ENCODE results near the gene ALOX15. TPM values are rescaled to one million over a fixed set of nuclear protein-coding genes. Genes with fewer than 3 reads are reported as not detected.
"Not testable (repeated sequence)": the region's sequence is repeated elsewhere in the genome, so short reads cannot be mapped to it uniquely, and the experiment has no call there.

ALOX15 gene
- total RNA-seq, 1 donor from 2014 or later = not detected

- DNase-seq (ENCODE audit: low read depth in 2 of 2) = peak in 1 of 2 donors; percentile 26
These were observed 46.4 kb downstream of the ALOX15 start for GRCh38 chr17:4594931-4595684.

- DNase-seq (ENCODE audit: low read depth in 2 of 2) = no peak
These were observed 47.1 kb downstream of the ALOX15 start for GRCh38 chr17:4594406-4594805.

GRCh38 chr17:4593021-4593421, 48.5 kb downstream of the ALOX15 start:
- DNase-seq (ENCODE audit: low read depth in 2 of 2) = no peak

GRCh38 chr17:4592240-4593005, 49.1 kb downstream of the ALOX15 start:
- DNase-seq (ENCODE audit: low read depth in 2 of 2) = no peak

GRCh38 chr17:4591529-4591928, 49.9 kb downstream of the ALOX15 start:
- DNase-seq (ENCODE audit: low read depth in 2 of 2) = no peak

- no peak for DNase-seq (ENCODE audit: low read depth in 2 of 2)
These were observed 50.5 kb downstream of the ALOX15 start for GRCh38 chr17:4590981-4591453.

- not testable (repeated sequence) for DNase-seq (ENCODE audit: low read depth in 2 of 2)
These were observed 51.4 kb downstream of the ALOX15 start for GRCh38 chr17:4590042-4590441.

GRCh38 chr17:4588898-4589625, 52.4 kb downstream of the ALOX15 start:
- DNase-seq (ENCODE audit: low read depth in 2 of 2) = no peak

GRCh38 chr17:4588391-4588790, 53.1 kb downstream of the ALOX15 start:
- DNase-seq (ENCODE audit: low read depth in 2 of 2) = no peak

- no peak for DNase-seq (ENCODE audit: low read depth in 2 of 2)
These were observed 53.7 kb downstream of the ALOX15 start for GRCh38 chr17:4587803-4588202.

- DNase-seq (ENCODE audit: low read depth in 2 of 2) = no peak
These were observed 54.3 kb downstream of the ALOX15 start for GRCh38 chr17:4587195-4587594.

- no peak for DNase-seq (ENCODE audit: low read depth in 2 of 2)
These were observed 55.4 kb downstream of the ALOX15 start for GRCh38 chr17:4586043-4586442.

GRCh38 chr17:4585638-4585994, 55.9 kb downstream of the ALOX15 start:
- no peak for DNase-seq (ENCODE audit: low read depth in 2 of 2)

- DNase-seq (ENCODE audit: low read depth in 2 of 2) = no peak
These were observed 56.4 kb downstream of the ALOX15 start for GRCh38 chr17:4584917-4585637.

- DNase-seq (ENCODE audit: low read depth in 2 of 2) = peak in 1 of 2 donors; percentile 7
These were observed 57.2 kb downstream of the ALOX15 start, which contains the start of gene SMTNL2 for GRCh38 chr17:4584101-4584916. Gene SMTNL2 (plus strand): TSS chr17:4584529. CDS start chr17:4584606, 77 bp downstream.

GRCh38 chr17:4583782-4584100, 57.7 kb downstream of the ALOX15 start:
- peak in 1 of 2 donors; percentile 18 for DNase-seq (ENCODE audit: low read depth in 2 of 2)

- DNase-seq (ENCODE audit: low read depth in 2 of 2) = no peak
These were observed 58.3 kb downstream of the ALOX15 start for GRCh38 chr17:4583206-4583605.

- DNase-seq (ENCODE audit: low read depth in 2 of 2) = no peak
These were observed 58.8 kb downstream of the ALOX15 start for GRCh38 chr17:4582691-4583090.

GRCh38 chr17:4582101-4582501, 59.4 kb downstream of the ALOX15 start:
- no peak for DNase-seq (ENCODE audit: low read depth in 2 of 2)
